NK-92 (cell line): ENCODE data around the gene UBE2N.
"Not testable (repeated sequence)": the region's sequence is repeated elsewhere in the genome, so short reads cannot be mapped to it uniquely, and the experiment has no call there.

ENCODE experiments used
- DNase-seq: peaks from one replicate; lab custom pipeline; 2025; ENCODE audit not compliant: unreplicated experiment; lab: John Stamatoyannopoulos, UW

The UBE2N gene

DNA sequence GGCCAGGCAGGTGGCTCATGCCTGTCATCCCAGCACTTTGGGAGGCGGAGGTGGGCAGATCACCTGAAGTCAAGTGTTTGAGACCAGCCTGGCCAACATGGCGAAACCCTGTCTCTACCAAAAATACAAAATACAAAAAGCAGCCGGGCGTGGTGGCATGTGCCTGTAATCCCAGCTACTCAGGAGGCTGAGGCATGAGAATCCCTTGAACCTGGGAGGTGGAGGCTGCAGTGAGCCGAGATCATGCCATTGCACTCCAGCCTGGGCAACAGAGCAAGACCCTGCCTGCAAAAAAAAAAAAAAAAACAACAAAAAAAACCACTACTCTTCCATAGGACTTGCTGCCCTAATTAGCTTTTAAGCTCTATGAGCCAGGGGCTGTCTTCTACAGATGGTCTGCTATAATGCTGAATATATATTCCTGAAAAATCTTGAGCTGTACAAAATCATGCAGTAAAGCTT lies 59.7 kb downstream of the UBE2N start:
- not testable (repeated sequence) for DNase-seq

DNA sequence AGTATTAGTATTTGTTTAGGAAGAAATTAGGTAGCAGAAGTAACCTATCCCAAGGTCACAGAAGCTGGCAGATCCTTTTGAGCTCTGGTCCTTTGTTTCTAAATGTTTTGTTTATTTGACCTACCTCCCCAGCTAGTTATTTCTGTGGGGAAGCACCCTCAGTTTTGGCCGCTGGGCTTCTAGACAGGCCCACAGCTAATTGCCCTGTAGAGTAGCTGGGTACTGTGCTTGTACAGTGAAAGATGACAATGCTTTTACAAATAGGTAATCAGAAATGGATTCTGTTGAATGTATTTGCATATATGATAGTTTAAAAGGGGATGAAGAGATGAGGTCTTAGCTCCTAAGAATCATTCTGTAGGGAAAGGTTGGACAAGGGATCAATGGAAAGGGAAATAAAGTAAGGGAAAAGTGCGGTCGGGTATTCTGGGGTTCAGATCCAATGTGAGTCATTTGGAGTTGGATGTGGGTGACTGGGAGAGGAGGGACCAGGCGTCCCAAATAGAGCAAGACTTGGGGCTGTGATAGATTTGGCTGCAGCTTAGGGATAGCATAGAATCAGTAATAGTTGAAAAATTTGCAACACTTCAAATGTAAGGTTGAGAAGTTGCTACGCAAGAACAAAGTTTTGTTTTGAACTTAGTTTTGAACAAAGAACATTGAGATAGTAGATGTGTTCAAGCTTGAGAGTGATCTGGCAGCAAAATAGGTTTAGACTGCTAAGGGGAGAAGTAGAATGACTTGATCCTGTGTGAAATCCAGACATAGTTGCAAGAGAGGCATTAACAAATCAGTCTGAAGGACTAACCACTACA lies 60.4 kb downstream of the UBE2N start:
- DNase-seq = no peak

DNA sequence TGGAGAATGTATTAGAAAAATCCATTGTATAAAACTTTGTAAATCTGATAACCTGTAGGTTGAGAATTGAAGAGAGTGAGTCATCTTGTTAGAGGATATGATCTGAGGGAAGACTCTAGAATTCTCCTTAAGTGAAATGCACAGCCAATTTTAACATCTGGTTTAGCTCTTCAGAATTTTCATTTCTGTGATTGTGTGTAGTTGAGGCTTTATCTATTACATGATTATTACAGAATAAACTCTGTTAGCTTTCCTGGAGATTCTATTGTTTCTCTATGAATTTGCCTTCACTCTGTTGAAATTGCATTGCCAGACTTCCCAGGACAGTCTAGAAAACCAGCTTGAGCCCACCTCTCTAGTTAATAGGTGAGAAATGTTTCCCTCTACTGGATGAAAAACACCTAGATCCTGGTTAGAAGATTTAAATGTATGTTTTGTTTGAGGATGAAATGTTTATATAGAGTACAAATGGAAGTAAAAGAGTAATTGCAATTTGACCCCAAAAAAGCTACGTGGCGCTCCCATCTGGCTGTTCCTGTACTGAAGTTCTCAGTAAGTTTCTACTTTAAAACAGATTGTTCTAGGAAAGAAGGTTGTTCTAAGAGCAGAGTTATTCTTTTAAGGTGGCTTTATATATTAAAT lies 61.1 kb downstream of the UBE2N start:
- DNase-seq = no peak

DNA sequence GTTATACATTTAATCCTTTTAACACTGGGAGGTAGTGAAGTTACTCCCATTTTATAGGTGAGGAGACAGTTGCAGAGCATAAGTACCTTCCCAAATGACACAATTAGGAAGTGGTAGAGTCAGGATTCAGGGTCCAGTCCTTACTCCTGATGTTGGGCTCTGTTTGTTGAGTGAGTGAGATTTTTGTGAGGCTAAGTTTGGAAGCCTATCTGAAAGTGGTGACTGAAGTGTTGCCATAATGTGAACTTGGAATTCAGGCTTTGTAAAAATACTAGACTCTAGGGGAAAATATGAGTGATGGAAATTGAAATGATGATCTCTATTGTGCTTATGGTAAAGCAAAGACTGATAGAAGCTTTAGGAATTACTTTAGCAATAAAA lies 61.8 kb downstream of the UBE2N start:
- DNase-seq = no peak

DNA sequence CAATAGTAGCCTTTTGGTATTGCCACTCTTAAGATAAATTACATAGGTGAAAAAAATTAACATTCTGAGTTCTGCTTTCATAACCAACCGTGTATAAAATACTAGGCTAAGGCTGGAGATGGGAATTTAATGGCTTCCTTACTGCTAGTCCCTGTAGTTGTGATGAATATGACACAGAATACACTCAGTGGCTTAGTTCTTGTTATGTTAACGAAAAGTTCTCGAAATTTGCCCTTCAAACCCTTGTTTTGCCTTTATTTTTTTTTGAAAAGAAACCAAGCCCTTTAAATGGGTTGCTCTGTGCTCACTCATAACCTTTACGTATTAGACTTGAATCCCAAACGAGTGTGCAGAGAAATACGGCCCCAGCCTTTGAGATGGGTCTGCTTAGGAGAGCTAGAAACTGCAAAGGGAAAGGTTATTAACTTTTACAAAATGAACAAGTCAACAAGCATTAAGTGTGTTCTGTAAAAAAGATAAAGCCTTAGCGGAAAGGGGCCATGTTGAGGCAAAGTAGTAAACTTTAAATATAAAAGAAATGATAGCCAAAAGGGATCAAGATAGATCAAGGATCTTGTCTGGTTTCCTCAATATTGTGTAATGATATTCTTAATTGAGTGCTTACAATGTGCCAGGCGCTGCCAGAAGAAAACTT lies 62.3 kb downstream of the UBE2N start:
- no peak for DNase-seq

DNA sequence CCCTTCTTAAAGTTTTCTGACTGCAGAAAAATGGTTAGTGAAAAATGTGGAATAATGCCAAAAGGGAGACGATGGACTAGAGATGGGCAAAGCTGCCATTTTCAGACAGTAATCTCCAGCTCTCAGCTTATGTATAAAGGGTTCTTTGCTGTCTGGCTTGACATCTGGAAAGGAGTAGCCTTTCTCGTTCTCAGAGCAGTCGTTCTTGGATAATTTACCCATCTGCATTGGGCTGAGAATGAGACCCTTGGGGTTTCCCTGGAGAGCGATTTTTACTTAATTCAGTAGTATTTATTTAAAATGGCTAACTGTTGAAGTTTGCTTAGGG lies 62.8 kb downstream of the UBE2N start:
- no peak for DNase-seq

DNA sequence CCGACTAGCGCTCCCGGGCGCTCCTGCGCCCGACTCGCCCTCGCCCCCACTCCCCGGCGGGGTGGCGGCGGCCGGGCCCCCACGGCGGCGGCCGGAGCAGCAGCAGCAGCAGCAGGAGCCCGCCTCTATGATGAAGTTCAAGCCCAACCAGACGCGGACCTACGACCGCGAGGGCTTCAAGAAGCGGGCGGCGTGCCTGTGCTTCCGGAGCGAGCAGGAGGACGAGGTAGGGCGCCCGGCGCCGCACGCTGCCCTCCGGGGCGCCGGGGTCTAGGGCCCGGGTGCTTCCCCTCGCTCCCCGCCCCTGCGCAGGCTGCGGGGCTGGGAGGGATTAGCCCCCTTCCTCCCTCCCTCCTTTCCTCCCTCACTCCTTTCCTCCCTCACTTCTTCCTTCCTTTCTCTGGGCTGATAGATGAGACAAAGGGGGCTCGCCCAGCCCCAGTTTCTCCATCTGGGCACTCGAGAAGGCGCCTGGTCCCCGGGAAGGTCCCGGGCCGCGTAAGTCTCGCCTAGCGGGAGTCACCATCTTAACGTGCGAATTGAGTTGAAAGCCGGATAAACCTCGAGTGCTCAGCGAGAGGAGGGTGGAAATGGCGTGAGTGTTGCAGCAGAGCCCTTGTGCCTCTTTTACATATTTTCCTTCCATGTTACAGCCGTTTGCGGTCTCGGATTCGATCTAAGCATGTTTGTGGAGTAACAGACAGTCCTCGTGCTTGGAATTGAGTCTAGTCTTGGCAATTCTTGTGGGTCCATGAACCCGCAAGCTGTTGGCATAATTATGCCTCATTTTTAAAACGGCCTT lies 63.4 kb downstream of the UBE2N start:
- DNase-seq = not testable (repeated sequence)

DNA sequence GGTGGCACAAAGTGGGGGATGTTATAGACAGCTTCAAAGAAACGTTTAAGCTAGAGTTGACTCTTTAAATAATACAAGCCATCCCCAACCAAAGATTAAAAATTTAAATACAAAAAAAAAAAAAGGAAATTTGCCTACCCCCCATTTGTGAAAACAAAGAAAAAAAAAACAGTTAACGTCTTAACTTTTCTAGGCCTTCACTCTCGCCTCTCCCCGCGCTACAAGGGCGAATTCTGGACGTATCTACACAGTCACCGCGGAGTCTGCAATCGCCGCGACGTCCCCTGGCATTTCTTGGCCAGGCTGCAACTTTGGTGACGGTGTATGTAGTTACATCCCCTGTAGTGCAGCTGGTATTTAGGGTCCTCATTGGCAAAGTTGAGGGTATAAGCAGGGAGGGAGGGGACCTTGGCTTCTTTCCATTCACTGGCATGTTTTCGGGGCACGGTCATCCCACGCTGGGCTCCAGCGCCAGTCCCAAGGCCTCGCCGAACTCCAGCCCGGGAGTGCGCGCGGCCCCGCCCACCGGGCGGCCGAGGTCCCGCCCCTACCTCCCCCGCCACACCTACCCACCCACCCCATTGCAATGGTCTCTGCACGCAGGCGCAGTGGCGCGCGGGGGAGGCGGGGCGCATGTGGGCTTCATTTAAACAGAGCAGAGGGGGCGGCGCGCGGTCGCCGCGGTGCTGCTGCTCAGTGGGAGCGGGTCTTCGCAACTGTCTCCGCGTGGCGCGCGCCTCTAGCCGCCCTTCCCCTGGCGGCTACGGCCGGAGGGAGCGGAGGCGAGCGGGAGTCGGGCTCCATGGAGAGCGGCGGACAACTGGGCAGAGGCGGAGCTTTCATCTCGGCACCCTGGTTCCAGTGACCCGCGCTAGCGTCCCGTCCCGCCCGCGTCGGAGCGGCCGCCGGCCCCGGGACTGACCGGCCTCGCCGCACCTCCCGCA lies 64.2 kb downstream of the UBE2N start, which contains the start of gene NUDT4:
Gene NUDT4 (plus strand): TSS at position 674 of the 944 bp plus-strand sequence. CDS start 398 bp downstream, outside the sequence.
- peak; percentile 72 for DNase-seq

DNA sequence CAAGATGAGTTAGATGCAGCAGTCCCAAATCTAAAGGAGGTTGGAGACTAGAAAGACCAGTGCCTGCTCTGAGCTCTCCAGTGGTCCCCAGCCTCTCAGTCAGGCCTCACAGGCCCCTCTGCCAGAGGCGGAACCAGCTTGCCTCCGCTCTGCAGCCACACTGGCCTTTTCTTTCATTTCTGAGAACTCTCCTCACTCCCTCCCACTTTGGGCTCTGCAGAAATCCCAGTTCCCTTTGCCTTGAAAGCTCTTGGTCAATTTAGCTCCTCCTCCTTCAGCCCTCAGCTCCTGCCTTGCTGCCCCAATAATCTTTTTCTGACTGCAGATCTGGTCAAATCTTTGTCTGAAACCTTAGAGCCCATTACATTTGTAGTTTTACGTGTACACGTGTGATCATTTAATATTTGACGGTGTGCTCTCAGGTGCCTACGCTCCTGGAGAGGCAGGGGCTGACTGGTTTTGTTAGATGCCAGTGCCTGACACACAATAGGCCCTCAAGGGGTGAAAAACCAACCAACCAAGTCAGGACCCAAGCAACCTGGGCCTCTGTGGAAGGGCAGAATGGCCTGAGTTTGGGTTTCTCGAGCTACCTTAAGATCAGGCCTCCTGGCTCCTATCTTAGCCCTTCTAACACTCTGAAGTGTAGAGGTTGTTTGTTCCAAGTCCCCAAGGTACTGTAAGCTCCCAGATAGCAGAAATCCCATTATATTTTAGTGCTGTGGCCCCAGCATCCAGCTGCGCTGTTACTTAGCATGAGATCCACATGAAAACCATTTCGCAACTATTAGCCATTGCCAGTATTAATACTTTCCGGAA lies 65.1 kb downstream of the UBE2N start:
- no peak for DNase-seq

DNA sequence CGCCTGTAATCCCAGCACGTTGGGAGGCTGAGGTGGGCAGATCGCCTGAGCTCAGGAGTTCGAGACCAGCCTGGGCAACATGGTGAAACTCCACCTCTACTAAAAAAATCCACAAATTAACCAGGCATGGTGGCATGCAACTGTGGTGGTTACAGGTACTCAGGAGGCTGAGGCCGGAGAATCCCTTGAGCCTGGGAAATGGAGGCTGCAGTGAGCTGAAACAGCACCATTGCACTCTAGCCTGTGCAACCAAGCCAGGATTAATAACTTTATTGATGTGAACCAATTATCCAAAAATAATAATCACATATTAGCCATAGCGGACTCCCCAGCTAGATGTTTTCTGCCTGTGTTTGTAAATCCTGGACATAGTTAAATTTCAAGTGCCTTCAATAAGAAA lies 65.8 kb downstream of the UBE2N start:
- no peak for DNase-seq

DNA sequence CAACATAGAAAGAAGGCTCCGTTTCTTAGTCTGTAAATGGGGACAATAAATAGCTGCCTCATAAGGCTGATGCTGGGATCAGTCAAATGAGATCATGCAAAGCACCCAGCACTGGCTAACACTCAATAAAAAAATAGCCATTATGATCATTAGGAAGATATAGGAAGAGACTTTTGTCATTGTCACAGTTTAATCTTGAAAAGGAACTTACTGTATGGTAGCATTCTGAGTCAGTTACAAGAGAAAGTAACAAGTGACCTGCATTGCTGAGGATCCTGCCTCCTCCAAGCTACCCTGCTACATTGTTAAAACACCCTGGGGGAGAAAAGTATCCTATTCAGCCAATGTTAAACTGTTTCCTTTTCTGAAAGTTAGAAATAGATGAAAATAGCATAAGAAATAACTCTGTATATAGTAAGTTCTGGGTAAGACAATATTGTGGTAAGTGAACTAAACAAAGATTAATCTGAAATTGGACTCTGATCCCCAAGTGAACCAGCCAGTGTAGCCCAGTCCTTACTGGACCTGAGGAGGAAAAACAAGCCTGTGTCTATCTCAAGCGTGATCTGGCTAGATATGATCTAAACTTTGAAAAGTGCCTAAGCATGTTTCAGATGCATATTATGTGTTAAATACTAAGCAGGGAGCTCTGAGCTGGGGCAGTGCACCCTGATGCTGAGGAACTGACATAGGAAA lies 67.6 kb downstream of the UBE2N start:
- DNase-seq = no peak

DNA sequence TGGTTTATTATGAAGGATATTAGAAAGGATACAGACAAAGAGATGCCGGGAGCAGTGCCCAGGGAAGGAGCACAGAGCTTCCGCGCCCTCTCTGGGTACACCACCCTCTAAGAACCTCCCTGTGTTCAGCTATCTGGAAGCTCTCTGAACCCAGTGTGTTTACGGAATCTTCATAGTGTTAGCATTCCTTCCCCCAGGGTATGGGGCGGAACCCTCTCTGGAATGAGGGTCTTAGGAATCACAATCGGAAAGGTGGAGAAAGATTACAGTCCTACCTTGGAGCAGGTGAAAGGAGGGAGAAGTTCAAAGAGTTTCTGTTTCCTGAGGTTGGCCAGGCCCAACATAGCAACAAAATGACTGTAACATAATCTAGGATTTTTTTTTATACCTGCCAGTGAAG lies 70.8 kb downstream of the UBE2N start:
- DNase-seq = no peak

DNA sequence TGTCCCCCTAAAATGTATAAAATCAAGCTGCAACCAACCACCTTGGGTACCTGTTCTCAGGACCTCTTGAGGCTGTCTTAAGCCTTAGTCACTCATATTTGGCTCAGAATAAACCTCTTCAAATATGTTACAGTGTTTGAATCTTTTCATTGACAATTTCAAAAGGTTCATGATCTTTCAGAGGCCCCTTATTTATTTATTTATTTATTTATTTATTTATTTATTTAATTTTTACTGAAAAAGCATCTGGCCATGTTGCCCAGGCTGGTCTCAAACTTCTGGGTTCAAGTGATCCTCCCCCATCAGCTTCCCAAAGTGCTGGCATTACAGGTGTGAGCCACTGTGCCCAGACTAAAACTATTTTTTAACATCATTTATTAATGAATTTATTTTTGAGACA lies 72.2 kb downstream of the UBE2N start:
- DNase-seq = no peak

DNA sequence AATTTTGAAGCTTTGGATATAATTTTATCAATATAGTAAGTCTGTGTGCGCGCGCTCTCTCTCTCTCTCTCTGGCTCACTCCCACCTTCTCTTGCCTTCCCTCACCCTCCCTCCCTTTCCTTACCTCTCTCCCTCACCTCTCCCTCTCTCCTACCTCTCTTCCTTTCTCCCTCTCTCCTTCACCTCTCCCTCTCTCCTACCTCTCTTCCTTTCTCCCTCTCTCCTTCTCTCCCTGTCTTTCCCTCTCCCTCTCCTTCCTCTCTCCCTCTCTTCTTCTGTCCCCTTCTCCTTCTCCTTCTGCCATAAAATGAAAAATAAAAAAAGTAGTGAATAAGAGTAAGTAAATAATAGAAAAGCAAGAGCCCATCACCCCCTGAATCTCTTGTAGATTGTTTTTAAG lies 73.0 kb downstream of the UBE2N start:
- no peak for DNase-seq

DNA sequence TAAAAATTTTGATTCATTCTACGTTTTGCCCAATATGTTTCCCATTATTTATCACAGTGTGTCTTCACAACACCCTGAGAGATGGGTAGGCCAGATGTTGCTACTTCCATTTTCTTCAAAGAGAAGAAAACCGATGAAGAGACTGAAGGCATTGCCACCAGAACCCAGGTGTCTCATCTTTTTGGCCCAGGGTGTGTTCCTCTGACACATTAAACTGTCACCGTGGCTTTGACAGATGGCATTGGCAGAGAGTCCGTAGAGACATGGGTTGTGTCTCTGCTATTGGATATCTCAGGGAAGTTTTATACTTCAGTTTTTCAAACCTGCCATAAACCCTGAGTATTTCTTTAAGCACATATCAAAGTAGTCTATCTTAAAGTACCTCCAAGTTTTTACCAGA lies 75.3 kb downstream of the UBE2N start:
- no peak for DNase-seq

DNA sequence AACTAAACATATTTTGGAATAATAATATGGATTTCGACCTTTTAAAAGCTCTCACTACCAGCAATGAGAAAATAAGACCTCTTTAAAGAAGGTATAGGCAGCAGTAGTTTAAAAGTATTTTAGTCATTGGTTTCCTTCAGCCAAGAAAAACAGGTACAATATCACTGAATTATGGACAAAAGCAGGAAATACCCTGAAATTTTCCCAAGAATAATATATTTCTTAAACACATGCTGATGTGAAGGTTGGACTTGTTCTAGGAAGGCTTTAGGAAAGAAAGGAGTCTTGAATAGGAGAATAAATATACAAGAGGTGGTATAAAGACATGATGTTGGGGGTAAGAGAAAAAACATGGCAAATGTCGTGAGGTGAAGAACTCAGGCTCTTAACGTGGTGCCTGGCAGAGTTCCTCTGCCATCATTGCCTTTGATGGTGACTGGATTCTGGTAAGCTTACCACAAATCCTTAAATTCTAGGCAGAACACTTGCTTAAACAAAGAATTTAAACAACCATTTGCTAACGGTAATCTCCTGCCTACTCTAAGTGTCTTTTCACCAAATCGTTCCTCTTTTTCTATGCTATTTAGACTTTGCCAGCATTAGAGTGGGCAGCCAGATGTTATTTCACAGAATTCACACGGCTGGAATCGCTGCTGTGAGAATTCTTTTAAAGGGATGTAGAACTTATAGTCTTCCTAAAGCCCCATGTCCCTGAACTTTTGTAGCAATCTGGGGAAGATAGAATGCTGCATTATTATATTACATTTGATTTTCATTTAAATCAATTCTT lies 75.9 kb downstream of the UBE2N start:
- DNase-seq = no peak

DNA sequence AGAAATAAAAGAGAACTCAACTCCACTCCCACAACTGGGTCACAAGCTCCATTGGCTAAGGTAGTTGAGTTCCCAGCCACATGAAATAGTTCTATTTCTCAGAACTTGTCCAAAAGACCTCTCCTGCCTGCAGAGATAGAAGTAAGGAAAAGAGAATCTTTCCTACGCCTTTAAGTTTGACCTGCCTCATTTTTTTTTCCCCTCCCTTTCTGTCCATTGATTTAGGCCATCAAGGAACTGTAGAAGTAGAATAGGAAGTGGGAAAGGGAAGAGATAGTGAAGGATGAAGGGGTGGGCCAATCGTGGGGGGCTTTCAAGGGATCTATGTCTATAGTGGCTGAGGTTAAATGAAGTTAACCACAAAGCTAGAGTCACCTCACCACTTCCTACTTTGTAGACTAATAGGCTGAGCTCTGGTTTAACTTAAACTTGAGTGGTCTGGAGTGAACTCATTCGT lies 77.9 kb downstream of the UBE2N start:
- DNase-seq = no peak
